Common myeloid progenitor, CD34-positive (primary cell): ENCODE results near the gene CLDN15.

Experiments
- CTCF ChIA-PET: fragments of 350-600 bp; sonication (Branson Sonifier 250); formaldehyde crosslinking; loops from one replicate; lab custom pipeline; 2021; ENCODE audit warnings: antibody characterized with exemption; lab: Charles Lee
- POLR2A ChIA-PET: fragments of 350-600 bp; sonication (Branson Sonifier 250); formaldehyde crosslinking; loops from one replicate; lab custom pipeline; 2021; ENCODE audit warnings: antibody characterized with exemption; lab: Charles Lee
- DNase-seq, 3 donors: peaks; one replicate each; pipeline versions ENCODE4 v3.0.0 to v3.0.0-alpha.2; 2013
- H3K27ac ChIP-seq, 2 experiments: 1 replicate in 1 of 2; 2 replicates in 1 of 2; pipeline ENCODE4 v1.7.0; 2013; ENCODE audit warnings: inconsistent platforms in 2 of 2, low read length in 2 of 2, mild to moderate bottlenecking in 2 of 2, low read depth in 1 of 2, moderate library complexity in 1 of 2; ENCODE audit not compliant: severe bottlenecking in 2 of 2, insufficient read depth in 1 of 2, poor library complexity in 1 of 2
- H3K27me3 ChIP-seq, 5 experiments: replicated peaks in 2 of 5; 1 replicate in 3 of 5; 2 replicates in 2 of 5; pipeline versions ENCODE4 v1.6.1 to v1.7.0; 2013; ENCODE audit warnings: low read length in 4 of 5, mild to moderate bottlenecking in 2 of 5, moderate library complexity in 2 of 5, inconsistent platforms in 1 of 5; ENCODE audit not compliant: insufficient read depth in 5 of 5, control insufficient read depth in 4 of 5
- H3K36me3 ChIP-seq, 4 experiments: 1 replicate in 2 of 4; 2 replicates in 2 of 4; pipeline versions ENCODE4 v1.6.1 to v1.7.0; 2013; ENCODE audit warnings: low read length in 3 of 4, control low read depth in 1 of 4, mild to moderate bottlenecking in 1 of 4; ENCODE audit not compliant: control insufficient read depth in 4 of 4, insufficient read depth in 4 of 4
- H3K4me1 ChIP-seq, 4 experiments: 1 replicate in 3 of 4; 2 replicates in 1 of 4; pipeline versions ENCODE4 v1.6.1 to v1.7.1; 2013; ENCODE audit warnings: low read length in 3 of 4, mild to moderate bottlenecking in 3 of 4, control low read depth in 1 of 4, inconsistent platforms in 1 of 4, moderate library complexity in 1 of 4; ENCODE audit not compliant: control insufficient read depth in 4 of 4, insufficient read depth in 4 of 4; ENCODE audit errors: control extremely low read depth in 1 of 4
- H3K4me3 ChIP-seq, 7 experiments: 1 replicate in 4 of 7; 2 replicates in 3 of 7; pipeline versions ENCODE4 v1.5.1 to v1.7.0; 2013; ENCODE audit warnings: mild to moderate bottlenecking in 7 of 7, low read length in 6 of 7, moderate library complexity in 6 of 7, inconsistent platforms in 2 of 7, low read depth in 2 of 7, control low read depth in 1 of 7; ENCODE audit not compliant: insufficient read depth in 4 of 7, control insufficient read depth in 1 of 7; ENCODE audit errors: extremely low read depth in 1 of 7
- H3K9me3 ChIP-seq, 5 experiments: 1 replicate in 4 of 5; 2 replicates in 1 of 5; pipeline versions ENCODE4 v1.6.1 to v1.7.1; 2013; ENCODE audit warnings: low read length in 4 of 5, mild to moderate bottlenecking in 2 of 5, inconsistent platforms in 1 of 5, low read depth in 1 of 5, moderate library complexity in 1 of 5; ENCODE audit not compliant: control insufficient read depth in 4 of 5, insufficient read depth in 2 of 5; ENCODE audit errors: control extremely low read depth in 1 of 5
- WGBS: methylation state at CpG from one replicate; pipeline ENCODE4 v1.1.5; 2013; ENCODE audit not compliant: insufficient coverage; 5-methylcytosine and 5-hydroxymethylcytosine counted together

CLDN15 gene

GRCh38 chr7:101240226-101241014 lies 2.8 kb upstream of the CLDN15 start:
- no peak for DNase-seq
- Histone ChIP-seq H3K4me1 (peaks cover 2 to 88% (median 82%) of the 10 kb centered on the region in 4 experiments), H3K4me3 (peak overlapping the region in 3 of 7 experiments; percentile 18 to 38 (median 26)), H3K27me3 (no peaks in the 10 kb centered on the region), H3K36me3 (peaks cover 0 to 22% (median 5%) of the 10 kb centered on the region in 4 experiments), H3K9me3 (no peaks in the 10 kb centered on the region), H3K27ac (peak overlapping the region in 1 of 2 experiments; percentile 70)
- POLR2A ChIA-PET = no interaction called here
- WGBS = 88% methylated on average over 20 of the region's 32 CpGs
- CTCF ChIA-PET = interaction anchor here (0.8 to 1.0 kb wide), 2 partner anchors 23 to 42 kb away, joined by 3 to 5 read pairs; partner anchors contain the start of genes PLOD3 and ZNHIT1

DNA sequence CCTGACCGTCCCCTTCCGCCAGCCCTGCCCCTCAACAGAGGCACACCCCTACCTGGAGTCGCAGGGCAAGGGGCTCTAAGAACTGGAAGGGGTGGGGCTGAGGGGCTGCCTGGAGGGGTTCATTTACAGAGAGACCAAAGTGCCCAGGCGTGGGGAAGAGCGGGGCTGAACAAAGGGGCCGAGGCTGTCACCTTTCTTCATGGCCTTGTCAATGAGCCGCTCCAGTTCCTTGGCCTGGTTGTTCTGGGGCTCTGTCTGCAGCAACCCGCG lies 2.3 kb upstream of the CLDN15 start:
- H3K27me3 ChIP-seq = no peaks in the 10 kb centered on the region
- H3K27ac ChIP-seq = peak overlapping the region in 1 of 2 experiments; percentile 72
- H3K4me1 ChIP-seq = peaks cover 2 to 88% (median 84%) of the 10 kb centered on the region in 4 experiments
- H3K9me3 ChIP-seq = no peaks in the 10 kb centered on the region
- ChIA-PET CTCF (no interaction called here), POLR2A (no interaction called here)
- H3K36me3 ChIP-seq = peaks cover 0 to 26% (median 5%) of the 10 kb centered on the region in 4 experiments
- DNase-seq = no peak
- H3K4me3 ChIP-seq = peak overlapping the region in 1 of 7 experiments; percentile 18
- 96% methylated on average over 4 of the region's 9 CpGs for WGBS

DNA sequence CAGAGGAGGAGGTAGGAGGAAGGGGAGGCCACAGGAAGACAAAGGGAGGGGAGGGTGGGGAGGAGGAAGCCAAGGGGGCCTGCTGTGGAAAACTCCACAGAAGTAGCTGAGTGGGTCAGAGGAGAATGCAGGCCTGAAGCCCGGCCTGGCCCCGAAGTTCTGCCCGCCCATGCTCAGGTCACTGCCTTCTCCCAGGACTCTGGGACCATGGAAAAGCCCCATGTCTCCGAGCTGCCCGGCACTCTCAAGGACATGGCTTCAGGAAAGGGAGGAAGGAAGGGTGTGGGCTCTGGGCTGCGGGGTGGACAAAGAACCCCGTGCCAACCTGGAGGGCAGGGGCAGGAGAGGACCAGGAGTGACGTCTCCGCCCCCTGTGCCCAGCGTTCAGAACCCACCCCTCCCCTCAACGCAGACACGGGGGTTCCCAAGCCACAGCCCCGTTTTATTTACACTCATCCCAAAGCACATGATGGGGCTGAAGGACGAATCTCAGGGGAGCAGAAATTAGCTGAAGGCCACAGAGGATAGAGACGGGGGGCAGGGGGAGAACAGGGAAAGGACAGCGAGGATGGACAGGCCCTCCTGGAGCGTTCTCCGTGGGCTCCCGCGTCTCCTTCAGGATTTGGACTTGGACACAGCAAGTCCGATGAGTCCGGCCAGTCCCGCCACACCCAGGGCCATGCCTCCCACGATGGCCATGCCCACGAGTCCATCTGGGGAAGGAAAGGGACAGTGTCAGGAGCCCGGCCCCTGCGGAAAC lies 1.8 kb upstream of the CLDN15 start:
- ChIA-PET POLR2A (interaction anchor here (0.7 kb wide), 1 partner anchor 20 kb away, joined by 3 read pairs; no protein-coding TSS in a partner anchor), CTCF (interaction anchor here (1.0 to 4.0 kb wide), 3 partner anchors 9 to 51 kb away, joined by 3 to 24 read pairs (median 5); partner anchors contain the start of genes PLOD3 and ZNHIT1)
- Histone ChIP-seq H3K9me3 (no peaks in the 10 kb centered on the region), H3K4me3 (peak overlapping the region in 5 of 7 experiments; percentile 15 to 80 (median 77)), H3K27ac (peak overlapping the region; percentile 54 to 72), H3K36me3 (peaks cover 0 to 30% (median 5%) of the 10 kb centered on the region in 4 experiments), H3K4me1 (peaks cover 2 to 86% (median 84%) of the 10 kb centered on the region in 4 experiments), H3K27me3 (no peaks in the 10 kb centered on the region)
- 46% methylated on average over 18 of the region's 27 CpGs for WGBS
- no peak for DNase-seq

DNA sequence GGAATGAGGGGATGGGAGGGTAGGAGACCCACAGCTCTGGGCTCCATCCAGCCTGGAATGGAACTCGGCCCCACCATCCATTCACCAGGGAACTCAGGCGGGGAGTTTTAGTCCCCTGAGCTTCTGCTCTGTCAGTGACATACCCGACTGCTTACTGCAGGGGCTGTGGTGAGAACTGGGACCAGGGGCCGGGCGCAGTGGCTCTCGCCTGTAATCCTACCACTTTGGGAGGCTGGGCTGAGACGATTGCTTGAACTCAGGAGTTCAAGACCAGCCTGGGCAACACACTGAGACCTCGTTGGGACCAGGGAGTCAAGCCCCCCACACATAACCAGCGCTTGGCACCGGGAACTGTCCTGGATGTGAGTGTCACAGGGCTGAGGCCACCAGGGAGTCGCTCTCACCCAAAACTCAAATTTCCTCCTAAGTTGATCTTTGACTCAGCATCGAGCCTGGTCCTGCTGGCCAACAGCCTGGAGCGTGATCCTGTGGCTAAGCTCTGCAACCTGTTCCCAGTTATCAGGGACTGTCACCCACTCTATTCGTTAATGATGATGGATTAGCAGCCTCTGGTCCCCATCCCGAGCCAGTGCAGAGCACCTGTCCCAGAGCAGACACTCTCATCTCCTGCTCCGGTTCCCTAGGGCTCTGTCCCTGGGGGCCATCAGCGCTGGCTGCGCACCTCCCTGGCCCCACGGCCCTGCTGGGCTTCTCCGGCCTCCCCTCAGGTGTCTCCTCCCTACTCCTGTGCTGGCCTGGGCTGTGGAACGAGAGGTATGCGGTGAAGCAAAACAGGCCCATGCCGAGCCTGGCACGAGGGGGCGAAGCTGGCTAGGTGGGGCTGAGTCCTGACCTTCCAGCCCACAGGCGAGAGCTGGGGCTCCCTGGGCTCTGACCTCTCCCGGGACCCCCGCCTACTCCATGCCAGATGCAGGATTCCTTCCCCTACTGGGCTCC lies 902 bp upstream of the CLDN15 start:
- WGBS = 19% methylated on average over 21 of the region's 28 CpGs
- no peaks in the 10 kb centered on the region for H3K27me3 ChIP-seq
- peaks cover 2 to 79% (median 76%) of the 10 kb centered on the region in 4 experiments for H3K4me1 ChIP-seq
- H3K4me3 ChIP-seq = peak overlapping the region in 6 of 7 experiments; percentile 28 to 80 (median 72)
- no peaks in the 10 kb centered on the region for H3K9me3 ChIP-seq
- H3K36me3 ChIP-seq = peaks cover 0 to 35% (median 8%) of the 10 kb centered on the region in 4 experiments
- peak overlapping the region; percentile 54 to 72 for H3K27ac ChIP-seq
- CTCF ChIA-PET = interaction anchor here (1.0 to 4.8 kb wide), 8 partner anchors 10 to 94 kb away, joined by 3 to 35 read pairs (median 6); partner anchors contain the start of genes PLOD3 and ZNHIT1
- POLR2A ChIA-PET = interaction anchor here (0.7 to 1.2 kb wide), 2 partner anchors 19 to 44 kb away, joined by 3 read pairs; no protein-coding TSS in a partner anchor
- DNase-seq = peak in 1 of 3 donors; percentile 40

DNA sequence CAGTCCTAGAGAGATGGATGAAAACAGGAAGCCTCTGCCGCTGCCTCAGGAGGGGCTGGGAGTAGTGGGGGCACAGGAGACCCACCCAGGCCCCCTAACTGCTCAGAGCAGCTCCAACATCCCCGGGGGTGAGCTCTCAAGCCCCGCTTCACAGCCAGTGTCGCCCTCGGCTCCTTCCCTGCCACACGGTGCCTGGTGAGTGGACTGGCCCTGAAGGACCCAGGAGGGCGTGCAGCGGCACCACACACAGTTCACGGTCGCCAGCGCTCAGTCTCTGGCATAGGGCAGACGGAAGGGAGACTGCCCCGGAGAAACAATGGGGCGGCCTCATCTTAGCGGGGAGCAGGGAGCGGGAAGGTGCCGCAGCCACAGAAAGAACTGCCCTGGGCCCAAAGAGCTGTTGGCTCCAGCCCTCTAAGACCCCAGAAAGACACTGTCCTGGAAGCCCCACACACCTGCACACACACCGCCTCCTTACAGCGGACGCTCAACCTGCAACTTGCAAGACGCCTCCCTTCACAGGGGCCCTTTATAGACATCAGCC lies 1.2 kb downstream of the CLDN15 start:
- ChIA-PET CTCF (interaction anchor here (0.7 to 4.8 kb wide), 13 partner anchors 8 to 92 kb away, joined by 3 to 35 read pairs (median 5); partner anchors contain the start of genes FIS1, PLOD3 and ZNHIT1), POLR2A (interaction anchor here (1.3 to 1.8 kb wide), 2 partner anchors 12 to 17 kb away, joined by 3 to 6 read pairs; no protein-coding TSS in a partner anchor)
- Histone ChIP-seq H3K36me3 (peaks cover 0 to 41% (median 16%) of the 10 kb centered on the region in 4 experiments), H3K27me3 (no peaks in the 10 kb centered on the region), H3K9me3 (no peaks in the 10 kb centered on the region), H3K4me1 (peaks cover 2 to 63% (median 62%) of the 10 kb centered on the region in 4 experiments), H3K27ac (peak overlapping the region; percentile 15 to 72), H3K4me3 (peak overlapping the region; percentile 15 to 80 (median 66))
- 7% methylated on average over 16 of the region's 21 CpGs for WGBS
- DNase-seq = no peak

GRCh38 chr7:101235522-101235921 lies 2.1 kb downstream of the CLDN15 start:
- ChIA-PET POLR2A (no interaction called here), CTCF (interaction anchor here (0.6 to 4.8 kb wide), 13 partner anchors 9 to 95 kb away, joined by 3 to 35 read pairs (median 6); partner anchors contain the start of genes FIS1, PLOD3 and ZNHIT1)
- Histone ChIP-seq H3K4me3 (peak overlapping the region in 5 of 7 experiments; percentile 58 to 80 (median 77)), H3K36me3 (peaks cover 0 to 36% (median 16%) of the 10 kb centered on the region in 4 experiments), H3K9me3 (no peaks in the 10 kb centered on the region), H3K4me1 (peaks cover 2 to 59% (median 56%) of the 10 kb centered on the region in 4 experiments), H3K27me3 (no peaks in the 10 kb centered on the region), H3K27ac (no peak overlapping the region)
- 30% methylated on average over 5 of the region's 9 CpGs for WGBS
- DNase-seq = no peak
